Keratinocyte (primary cell): ENCODE data around the gene RAB29. TPM values are rescaled to one million over a fixed set of nuclear protein-coding genes. Genes with fewer than 3 reads are reported as not detected.
A peak's percentile ranks its signal among the peaks of the same experiment; 100 is the strongest.

Experiments used
- DNase-seq: peaks from one replicate; pipeline ENCODE4 v3.0.0-alpha.2; 2011; ENCODE audit warnings: low read depth, missing footprints, low spot score
- FAIRE-seq: peaks from 2 replicates; lab custom pipeline; 2011; peaks lifted over from hg19 to GRCh38; lab: Jason Lieb, UNC
- H2AFZ ChIP-seq: 2 replicates; pipeline ENCODE4 v1.6.0; 2012; ENCODE audit warnings: low read length, control low read depth, inconsistent platforms; ENCODE audit not compliant: control insufficient read depth
- H3K27ac ChIP-seq: 2 replicates; pipeline ENCODE4 v1.5.1; 2011; ENCODE audit warnings: low read length; ENCODE audit not compliant: control insufficient read depth, insufficient read depth
- H3K27me3 ChIP-seq: 3 replicates; pipeline ENCODE4 v1.6.0; 2011; ENCODE audit warnings: low read length; ENCODE audit not compliant: control insufficient read depth, insufficient read depth; ENCODE audit errors: extremely low read depth
- H3K36me3 ChIP-seq, 2 experiments: 2 replicates in 1 of 2; 3 replicates in 1 of 2; pipeline ENCODE4 v1.5.1; 2011; ENCODE audit warnings: low read length in 2 of 2, mild to moderate bottlenecking in 1 of 2; ENCODE audit not compliant: control insufficient read depth in 2 of 2, insufficient read depth in 2 of 2; ENCODE audit errors: extremely low read depth in 1 of 2
- H3K4me1 ChIP-seq: 3 replicates; pipeline ENCODE4 v1.5.1; 2011; ENCODE audit warnings: low read length; ENCODE audit not compliant: control insufficient read depth, insufficient read depth; ENCODE audit errors: extremely low read depth
- H3K4me2 ChIP-seq: 3 replicates; pipeline ENCODE4 v1.6.0; 2011; ENCODE audit warnings: low read depth, low read length; ENCODE audit not compliant: control insufficient read depth, insufficient read depth; ENCODE audit errors: extremely low read depth
- H3K4me3 ChIP-seq, 3 experiments: fragments of 200-600 bp in 1 of 3; sonication (generic) in 1 of 3; 2 replicates in 2 of 3; 3 replicates in 1 of 3; pipeline ENCODE4 v1.5.1; 2011 to 2016; ENCODE audit warnings: low read length in 3 of 3, mild to moderate bottlenecking in 3 of 3, control low read depth in 2 of 3, inconsistent platforms in 1 of 3, low read depth in 1 of 3, mixed read lengths in 1 of 3, mixed run types in 1 of 3, moderate library complexity in 1 of 3; ENCODE audit not compliant: control insufficient read depth in 2 of 3, insufficient read depth in 2 of 3; ENCODE audit errors: extremely low read depth in 1 of 3
- H3K79me2 ChIP-seq: 2 replicates; pipeline ENCODE4 v1.6.0; 2012; ENCODE audit warnings: low read length; ENCODE audit not compliant: control insufficient read depth, insufficient read depth
- H3K9ac ChIP-seq: 3 replicates; pipeline ENCODE4 v1.6.0; 2011; ENCODE audit warnings: low read length; ENCODE audit not compliant: control insufficient read depth, insufficient read depth; ENCODE audit errors: extremely low read depth
- H3K9me1 ChIP-seq: 3 replicates; pipeline ENCODE4 v1.6.0; 2011; ENCODE audit warnings: low read length; ENCODE audit not compliant: control insufficient read depth, insufficient read depth; ENCODE audit errors: extremely low read depth
- H3K9me3 ChIP-seq: 2 replicates; pipeline ENCODE4 v1.5.1; 2012; ENCODE audit warnings: low read depth, low read length; ENCODE audit not compliant: control insufficient read depth
- H4K20me1 ChIP-seq: 3 replicates; pipeline ENCODE4 v1.6.0; 2011; ENCODE audit warnings: low read length; ENCODE audit not compliant: control insufficient read depth, insufficient read depth; ENCODE audit errors: extremely low read depth
- CTCF ChIP-seq, 3 experiments: IDR thresholded peaks in 1 of 3; conservative IDR thresholded peaks in 1 of 3; optimal IDR thresholded peaks in 1 of 3; 2 replicates in 2 of 3; 3 replicates in 1 of 3; pipeline versions ENCODE3 to v1.5.1; 2011; ENCODE audit warnings: low read length in 3 of 3, mild to moderate bottlenecking in 3 of 3, moderate library complexity in 2 of 3, control low read depth in 1 of 3, inconsistent platforms in 1 of 3; ENCODE audit not compliant: insufficient read depth in 2 of 3; ENCODE audit errors: extremely low read depth in 1 of 3
- EZH2 ChIP-seq: IDR thresholded peaks from one replicate; pipeline ENCODE4 v1.6.1; 2012; ENCODE audit warnings: inconsistent platforms, mild to moderate bottlenecking, low read length, moderate library complexity
- dilution Hi-C: fragments of 300-500 bp; cut with MboI; formaldehyde crosslinking; loops from one replicate; pipeline ENCODE4 v1.7.0; 2020; ENCODE audit warnings: low sequenced_read_pairs; ENCODE audit not compliant: extremely low pct_ligation_motif_present
- polyA plus RNA-seq, 5 experiments: library from polyadenylated mRNA; depleted of rRNA in 3 of 5; stranded (reverse) in 3 of 5; stranded (forward) in 1 of 5; unstranded in 1 of 5; fragments of >200 nt; gene quantifications; 1 replicate in 1 of 5; 2 replicates in 3 of 5; 3 replicates in 1 of 5; pipeline versions ENCODE4 v1.2.1 to v1.2.3, GENCODE V29; 2011 to 2012; ENCODE audit warnings: missing spikeins in 2 of 5, low read depth in 1 of 5, low replicate concordance in 1 of 5

Gene RAB29
- polyA plus RNA-seq, 1 donor (not counting 4 experiments of a cell fraction or from before 2014, with no cell fraction given): 26.7 TPM

DNA sequence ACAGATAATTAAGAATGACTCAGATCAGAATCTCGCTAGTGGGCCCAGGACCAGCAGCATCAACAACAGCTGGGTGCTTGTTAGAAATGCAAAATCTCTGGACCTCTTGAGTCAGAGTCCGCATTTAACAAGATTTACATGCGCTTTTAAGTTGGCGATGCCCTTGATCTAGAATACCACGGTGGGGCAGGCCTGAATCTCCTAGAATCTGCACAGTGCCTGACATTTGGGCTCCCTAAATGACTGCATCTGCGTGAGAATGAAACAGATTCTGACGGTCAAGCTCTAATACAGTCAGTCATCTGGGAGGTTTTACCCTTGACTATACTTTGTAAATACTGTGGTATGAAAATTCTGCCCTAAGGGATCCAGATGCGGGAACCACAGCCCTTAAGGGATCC lies 17.2 kb upstream of the RAB29 start:
- dilution Hi-C loops: no loop called here
- Histone ChIP-seq H3K9ac (no peak overlapping the region), H3K4me1 (no peaks in the 10 kb centered on the region), H3K36me3 (peaks cover 7 to 9% of the 10 kb centered on the region in 2 experiments), H2AFZ (no peak overlapping the region), H3K27me3 (no peaks in the 10 kb centered on the region), H3K9me3 (no peaks in the 10 kb centered on the region), H3K4me2 (no peak overlapping the region), H3K4me3 (no peak overlapping the region), H3K27ac (no peak overlapping the region), H3K79me2 (no peaks in the 10 kb centered on the region), H3K9me1 (no peaks in the 10 kb centered on the region), H4K20me1 (no peaks in the 10 kb centered on the region)
- DNase-seq: no peak
- no peak for FAIRE-seq
- TF ChIP-seq EZH2: no peak

DNA sequence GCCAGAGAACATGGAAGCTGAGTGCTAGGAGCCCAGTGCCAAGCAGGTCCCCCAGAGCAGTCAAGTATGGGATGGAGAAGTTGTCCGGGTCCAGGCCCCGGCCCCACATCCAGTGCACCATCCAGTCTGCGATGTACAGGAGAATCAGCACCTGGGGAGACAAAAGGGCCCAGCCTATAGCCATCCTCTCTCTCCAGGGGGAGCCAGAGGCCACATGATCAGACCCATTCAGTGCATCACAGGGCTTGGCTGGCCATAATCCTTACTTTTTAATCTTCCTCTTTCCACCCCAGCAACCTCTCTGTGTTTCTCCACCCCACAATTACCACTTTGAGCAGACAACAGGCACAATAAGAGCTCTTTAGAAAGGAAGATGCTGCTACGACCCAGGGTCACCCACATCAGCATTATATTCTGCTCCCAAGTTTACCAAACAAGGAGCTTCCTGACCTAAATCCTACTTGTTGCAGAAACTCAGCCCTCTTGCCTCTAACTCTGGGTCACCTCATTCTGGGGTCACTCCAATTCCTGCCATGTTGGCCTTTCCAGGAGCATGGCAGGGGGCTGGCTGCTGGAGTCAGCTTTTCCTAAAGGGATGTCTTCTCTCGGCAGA lies 16.4 kb upstream of the RAB29 start:
- Histone ChIP-seq H3K36me3 (peaks cover 7 to 9% of the 10 kb centered on the region in 2 experiments), H2AFZ (no peak overlapping the region), H3K79me2 (no peaks in the 10 kb centered on the region), H3K9ac (no peak overlapping the region), H3K4me3 (no peak overlapping the region), H3K27me3 (no peaks in the 10 kb centered on the region), H3K4me2 (no peak overlapping the region), H3K9me3 (no peaks in the 10 kb centered on the region), H3K9me1 (no peaks in the 10 kb centered on the region), H3K27ac (no peak overlapping the region), H3K4me1 (no peaks in the 10 kb centered on the region), H4K20me1 (no peaks in the 10 kb centered on the region)
- DNase-seq (no peak), FAIRE-seq (peak; percentile 51)
- dilution Hi-C loops: no loop called here
- TF ChIP-seq CTCF (optimal IDR thresholded peaks at IDR 0.05 in 1 of 3, IDR thresholded peaks at IDR 0.05 in 1 of 3, conservative IDR thresholded peaks at IDR 0.05 in 1 of 3; ENCODE audit: extremely low read depth in 1 of 3, insufficient read depth in 2 of 3, low read length in 3 of 3) (peak; percentile 87 to 94 (median 93)), EZH2 (no peak)
